GM06990 (cell line): ENCODE data around the gene CMTM2.
"Not testable (repeated sequence)": the region's sequence is repeated elsewhere in the genome, so short reads cannot be mapped to it uniquely, and the experiment has no call there.

Source experiments
- DNase-seq: peaks from one replicate; pipeline ENCODE4 v3.0.0-alpha.2; 2011; ENCODE audit not compliant: insufficient read length; ENCODE audit errors: extremely low read depth
- H3K27me3 ChIP-seq: replicated peaks from 2 replicates; pipeline ENCODE4 v1.6.0; 2011; ENCODE audit warnings: low read length; ENCODE audit not compliant: control insufficient read depth, insufficient read depth
- H3K36me3 ChIP-seq: 2 replicates; pipeline ENCODE4 v1.5.1; 2011; ENCODE audit warnings: low read length; ENCODE audit not compliant: control insufficient read depth, insufficient read depth
- H3K4me3 ChIP-seq: replicated peaks from 2 replicates; pipeline ENCODE4 v1.5.1; 2011; ENCODE audit warnings: low read depth, mild to moderate bottlenecking, control low read depth, low read length
- TF ChIP-seq, protein P1 (sequence below): IDR thresholded peaks from 2 replicates; pipeline ENCODE4 v1.5.1; 2011; ENCODE audit warnings: low read length, control low read depth, mild to moderate bottlenecking, inconsistent platforms; ENCODE audit not compliant: insufficient read depth, poor library complexity, severe bottlenecking

The CMTM2 gene

DNA sequence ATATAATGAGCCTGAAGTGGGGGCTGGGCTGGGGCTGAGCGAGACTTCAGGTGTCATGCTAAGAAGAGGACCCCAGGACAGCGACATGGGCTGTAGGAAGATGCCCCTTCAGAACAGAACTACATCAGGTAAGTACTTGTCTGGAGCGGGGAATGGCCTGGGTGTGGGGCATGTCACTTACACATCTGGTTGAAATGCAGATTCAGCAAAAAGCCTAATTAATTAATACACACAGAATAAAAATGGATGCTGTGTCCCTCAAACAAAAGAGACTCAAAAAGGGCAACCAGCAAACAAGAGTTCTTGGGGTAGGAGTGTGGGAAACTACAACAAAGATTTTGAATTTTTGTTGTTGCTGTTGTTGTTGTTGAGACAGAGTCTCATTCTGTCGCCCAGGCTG lies 11.8 kb downstream of the CMTM2 start:
- Histone ChIP-seq H3K27me3 (no peaks in the 10 kb centered on the region; the same call in 1 of the 2 replicates), H3K4me3 (no peak overlapping the region), H3K36me3 (no peaks in the 10 kb centered on the region)
- TF ChIP-seq, protein P1, sequence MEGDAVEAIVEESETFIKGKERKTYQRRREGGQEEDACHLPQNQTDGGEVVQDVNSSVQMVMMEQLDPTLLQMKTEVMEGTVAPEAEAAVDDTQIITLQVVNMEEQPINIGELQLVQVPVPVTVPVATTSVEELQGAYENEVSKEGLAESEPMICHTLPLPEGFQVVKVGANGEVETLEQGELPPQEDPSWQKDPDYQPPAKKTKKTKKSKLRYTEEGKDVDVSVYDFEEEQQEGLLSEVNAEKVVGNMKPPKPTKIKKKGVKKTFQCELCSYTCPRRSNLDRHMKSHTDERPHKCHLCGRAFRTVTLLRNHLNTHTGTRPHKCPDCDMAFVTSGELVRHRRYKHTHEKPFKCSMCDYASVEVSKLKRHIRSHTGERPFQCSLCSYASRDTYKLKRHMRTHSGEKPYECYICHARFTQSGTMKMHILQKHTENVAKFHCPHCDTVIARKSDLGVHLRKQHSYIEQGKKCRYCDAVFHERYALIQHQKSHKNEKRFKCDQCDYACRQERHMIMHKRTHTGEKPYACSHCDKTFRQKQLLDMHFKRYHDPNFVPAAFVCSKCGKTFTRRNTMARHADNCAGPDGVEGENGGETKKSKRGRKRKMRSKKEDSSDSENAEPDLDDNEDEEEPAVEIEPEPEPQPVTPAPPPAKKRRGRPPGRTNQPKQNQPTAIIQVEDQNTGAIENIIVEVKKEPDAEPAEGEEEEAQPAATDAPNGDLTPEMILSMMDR = no peak
- DNase-seq = no peak

DNA sequence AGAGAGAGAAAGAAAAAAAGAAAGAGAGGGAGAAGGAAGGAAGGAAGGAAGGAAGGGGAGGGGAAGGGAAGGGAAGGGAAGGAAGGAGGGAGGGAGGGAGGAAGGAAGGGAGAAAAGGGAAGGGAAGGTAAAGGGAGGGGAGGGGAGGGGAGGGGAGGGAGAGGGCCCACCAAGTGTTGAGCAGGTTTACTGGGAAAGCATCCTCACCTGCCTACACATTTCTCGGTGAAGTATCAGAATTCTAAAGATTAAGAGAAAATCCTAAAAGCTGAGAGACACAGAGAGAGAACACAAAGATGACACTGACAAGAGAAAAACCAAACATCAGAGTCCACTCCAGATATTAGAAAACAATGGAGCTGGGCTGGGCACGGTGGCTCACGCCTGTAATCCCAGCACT lies 13.0 kb downstream of the CMTM2 start:
- no peaks in the 10 kb centered on the region for H3K27me3 ChIP-seq
- H3K36me3 ChIP-seq = no peaks in the 10 kb centered on the region
- DNase-seq = no peak
- H3K4me3 ChIP-seq = no peak overlapping the region
- TF ChIP-seq, protein P1 = no peak

DNA sequence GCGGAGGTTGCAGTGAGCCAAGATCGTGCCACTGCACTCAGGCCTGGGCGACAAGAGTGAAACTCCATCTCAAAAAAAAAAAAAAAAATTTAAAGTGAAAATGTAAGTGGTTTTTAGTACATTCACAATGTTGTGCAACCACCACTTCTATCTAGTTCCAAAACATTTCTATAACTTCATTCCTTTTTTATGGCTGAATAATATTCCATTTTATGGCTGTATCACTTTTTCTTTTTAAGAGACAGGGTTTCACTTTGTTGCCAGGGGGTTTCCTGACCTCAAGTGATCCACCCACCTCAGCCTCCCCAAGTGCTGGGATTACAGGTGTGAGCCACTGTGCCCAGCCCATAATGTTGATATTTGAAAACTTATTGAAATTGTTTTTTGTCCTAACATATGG lies 13.6 kb downstream of the CMTM2 start:
- H3K36me3 ChIP-seq = no peaks in the 10 kb centered on the region
- no peaks in the 10 kb centered on the region for H3K27me3 ChIP-seq
- TF ChIP-seq, protein P1 = no peak
- DNase-seq = no peak
- no peak overlapping the region for H3K4me3 ChIP-seq

DNA sequence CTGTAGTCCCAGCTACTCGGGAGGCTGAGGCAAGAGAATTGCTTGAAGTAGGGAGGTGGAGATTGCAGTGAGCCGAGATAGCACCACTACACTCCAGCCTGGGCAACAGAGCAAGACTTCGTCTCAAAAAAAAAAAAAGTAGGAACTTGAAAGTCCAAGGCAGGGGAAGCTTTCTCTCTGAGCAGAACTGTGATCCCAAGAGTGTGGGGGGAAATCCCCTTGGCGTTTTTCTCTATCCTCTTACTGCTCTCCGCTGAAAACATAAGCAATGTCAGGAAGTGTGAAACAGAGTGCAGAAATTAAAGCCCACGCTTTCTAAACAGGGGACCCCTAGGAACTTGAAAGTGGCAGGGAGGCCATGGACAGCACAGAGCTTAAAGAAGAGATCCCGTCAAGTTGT lies 15.5 kb downstream of the CMTM2 start:
- Histone ChIP-seq H3K27me3 (no peaks in the 10 kb centered on the region), H3K4me3 (no peak overlapping the region), H3K36me3 (no peaks in the 10 kb centered on the region)
- no peak for DNase-seq
- TF ChIP-seq, protein P1 = no peak

DNA sequence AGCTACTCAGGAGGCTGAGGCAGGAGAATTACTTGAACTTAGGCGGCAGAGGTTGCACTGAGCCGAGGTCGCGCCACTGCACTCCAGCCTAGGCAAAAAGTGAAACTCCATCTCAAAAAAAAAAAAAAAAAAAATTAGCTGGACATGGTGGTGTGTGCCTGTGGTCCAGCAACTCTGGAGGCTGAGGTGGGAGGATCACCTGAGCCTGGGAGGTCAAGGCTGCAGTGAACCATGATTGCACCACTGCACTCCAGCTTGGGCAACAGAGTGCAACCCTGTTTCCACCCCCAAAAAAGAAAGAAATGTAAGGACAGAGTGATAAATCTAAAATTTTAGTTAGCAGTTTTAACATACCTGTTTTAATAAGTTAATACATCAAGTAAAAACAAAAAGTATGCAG lies 17.3 kb downstream of the CMTM2 start:
- not testable (repeated sequence) for DNase-seq, H3K27me3 ChIP-seq, H3K36me3 ChIP-seq, H3K4me3 ChIP-seq

DNA sequence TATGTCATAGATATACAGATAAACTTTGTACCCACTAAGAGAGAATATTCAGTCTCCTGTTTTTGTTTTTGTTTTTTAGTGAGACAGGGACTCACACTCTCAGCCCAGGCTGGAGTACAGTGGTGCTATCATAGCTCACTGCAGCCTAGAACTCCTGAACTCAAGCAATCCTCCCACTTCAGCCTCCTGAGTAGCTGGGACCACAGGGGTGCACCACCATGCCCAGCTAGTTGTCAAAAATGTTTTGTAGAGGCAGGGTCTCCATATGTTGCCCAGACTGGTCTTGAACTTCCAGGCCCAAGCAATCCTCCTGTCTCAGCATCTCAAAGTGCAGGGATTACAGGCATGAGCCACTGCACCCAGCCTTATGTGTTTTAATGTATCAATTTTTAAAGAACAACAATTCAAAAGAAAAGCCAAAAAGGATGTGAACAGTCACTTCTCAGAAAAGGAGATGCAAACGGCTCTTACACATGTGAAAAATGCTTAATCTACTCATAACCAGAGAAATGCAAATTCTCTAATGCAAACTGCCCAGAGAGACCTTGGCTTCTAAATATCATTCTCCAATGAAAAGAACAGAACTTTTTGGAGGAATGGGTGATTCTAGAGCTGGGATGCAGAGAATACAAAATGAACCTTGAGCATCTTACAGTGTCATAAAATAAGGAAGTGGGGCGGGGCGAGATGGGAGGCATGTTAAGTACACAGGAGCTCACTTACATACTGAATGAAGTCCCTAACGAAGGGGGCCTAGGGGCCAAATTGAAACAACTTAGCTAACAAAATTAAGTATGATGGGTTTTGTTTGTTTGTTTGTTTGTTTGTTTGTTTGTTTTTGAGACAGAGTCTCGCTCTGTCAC lies 18.0 kb downstream of the CMTM2 start:
- TF ChIP-seq, protein P1 = no peak
- no peaks in the 10 kb centered on the region for H3K27me3 ChIP-seq
- H3K4me3 ChIP-seq = no peak overlapping the region
- H3K36me3 ChIP-seq = no peaks in the 10 kb centered on the region
- no peak for DNase-seq
